Mesenchymal stem cell (in vitro differentiated cells and primary cell): Measurements from ENCODE around the gene APBB3.

Source experiments
- DNase-seq: peaks from one replicate; pipeline ENCODE4 v3.0.0-alpha.2; 2013
- H2AFZ ChIP-seq: one replicate; pipeline ENCODE4 v1.6.1; 2013; ENCODE audit warnings: low read depth, mild to moderate bottlenecking, control low read depth, inconsistent platforms, low read length, moderate library complexity
- H2AK5ac ChIP-seq: 2 replicates; pipeline ENCODE4 v1.6.1; 2013; ENCODE audit warnings: low read length, moderate library complexity, mild to moderate bottlenecking, inconsistent platforms; ENCODE audit not compliant: severe bottlenecking
- H2BK120ac ChIP-seq: one replicate; pipeline ENCODE4 v1.6.1; 2013; ENCODE audit warnings: low read depth, mild to moderate bottlenecking, inconsistent platforms, low read length, moderate library complexity
- H2BK12ac ChIP-seq, 2 experiments: one replicate each; pipeline ENCODE4 v1.6.1; 2013; ENCODE audit warnings: inconsistent platforms in 2 of 2, low read length in 2 of 2, mild to moderate bottlenecking in 2 of 2, moderate library complexity in 2 of 2, control low read depth in 1 of 2
- H2BK15ac ChIP-seq: one replicate; pipeline ENCODE4 v1.6.1; 2013; ENCODE audit warnings: mild to moderate bottlenecking, low read depth, inconsistent platforms; ENCODE audit not compliant: poor library complexity, severe bottlenecking
- H2BK5ac ChIP-seq: 2 replicates; pipeline ENCODE4 v1.6.1; 2013; ENCODE audit warnings: low read depth, mild to moderate bottlenecking, low read length, control low read depth, inconsistent platforms; ENCODE audit not compliant: poor library complexity, severe bottlenecking
- H3K14ac ChIP-seq, 2 experiments: one replicate each; pipeline ENCODE4 v1.6.1; 2013; ENCODE audit warnings: inconsistent platforms in 2 of 2, low read length in 2 of 2, control low read depth in 1 of 2, mild to moderate bottlenecking in 1 of 2, moderate library complexity in 1 of 2
- H3K18ac ChIP-seq, 2 experiments: one replicate each; pipeline ENCODE4 v1.6.1; 2013; ENCODE audit warnings: inconsistent platforms in 2 of 2, low read length in 2 of 2, control low read depth in 1 of 2, low read depth in 1 of 2, mild to moderate bottlenecking in 1 of 2
- H3K23ac ChIP-seq, 2 experiments: one replicate each; pipeline ENCODE4 v1.6.1; 2013; ENCODE audit warnings: inconsistent platforms in 2 of 2, low read length in 2 of 2, mild to moderate bottlenecking in 2 of 2, moderate library complexity in 2 of 2, control low read depth in 1 of 2
- H3K27ac ChIP-seq: 2 replicates; pipeline ENCODE4 v1.5.1; 2013; ENCODE audit warnings: mild to moderate bottlenecking, moderate library complexity, low read length, control low read depth, inconsistent platforms; ENCODE audit not compliant: poor library complexity, severe bottlenecking
- H3K27me3 ChIP-seq, 2 experiments: 2 replicates each; pipeline versions ENCODE4 v1.6.1 to v1.7.0; 2013; ENCODE audit warnings: low read length in 2 of 2, mild to moderate bottlenecking in 2 of 2, moderate library complexity in 2 of 2, control low read depth in 1 of 2, inconsistent platforms in 1 of 2; ENCODE audit not compliant: control insufficient read depth in 1 of 2, insufficient read depth in 1 of 2
- H3K36me3 ChIP-seq, 2 experiments: 2 replicates each; pipeline versions ENCODE4 v1.6.1 to v1.7.0; 2013; ENCODE audit warnings: low read length in 2 of 2, control low read depth in 1 of 2, inconsistent platforms in 1 of 2, low read depth in 1 of 2, mild to moderate bottlenecking in 1 of 2; ENCODE audit not compliant: insufficient read depth in 2 of 2, control insufficient read depth in 1 of 2
- H3K4ac ChIP-seq, 2 experiments: one replicate each; pipeline ENCODE4 v1.6.1; 2013; ENCODE audit warnings: inconsistent platforms in 2 of 2, low read length in 2 of 2, mild to moderate bottlenecking in 2 of 2, moderate library complexity in 2 of 2, control low read depth in 1 of 2, low read depth in 1 of 2
- H3K4me1 ChIP-seq: 2 replicates; pipeline ENCODE4 v1.6.1; 2013; ENCODE audit warnings: low read depth, low read length, control low read depth; ENCODE audit not compliant: control insufficient read depth, insufficient read depth
- H3K4me2 ChIP-seq: 2 replicates; pipeline ENCODE4 v1.6.1; 2013; ENCODE audit warnings: low read length, mild to moderate bottlenecking, inconsistent platforms; ENCODE audit not compliant: poor library complexity, severe bottlenecking
- H3K4me3 ChIP-seq, 2 experiments: 2 replicates each; pipeline versions ENCODE4 v1.5.1 to v1.7.0; 2013; ENCODE audit warnings: low read length in 2 of 2, mild to moderate bottlenecking in 2 of 2, control low read depth in 1 of 2, low read depth in 1 of 2; ENCODE audit not compliant: insufficient read depth in 1 of 2
- H3K79me1 ChIP-seq: replicated peaks from 2 replicates; pipeline ENCODE4 v1.6.1; 2013; ENCODE audit warnings: mild to moderate bottlenecking, control low read depth, low read length, inconsistent platforms; ENCODE audit not compliant: poor library complexity, severe bottlenecking
- H3K9ac ChIP-seq: 2 replicates; pipeline ENCODE4 v1.7.0; 2013; ENCODE audit warnings: mild to moderate bottlenecking, low read length, moderate library complexity
- H3K9me3 ChIP-seq: 2 replicates; pipeline ENCODE4 v1.7.0; 2013; ENCODE audit warnings: mild to moderate bottlenecking, low read length; ENCODE audit not compliant: control insufficient read depth
- H4K8ac ChIP-seq: one replicate; pipeline ENCODE4 v1.6.1; 2013; ENCODE audit warnings: inconsistent platforms, mild to moderate bottlenecking, low read length, moderate library complexity
- H4K91ac ChIP-seq: one replicate; pipeline ENCODE4 v1.6.1; 2013; ENCODE audit warnings: mild to moderate bottlenecking, low read length, inconsistent platforms
- WGBS: methylation state at CpG from one replicate; pipeline ENCODE4 v1.1.7; 2013; ENCODE audit warnings: mixed read lengths; 5-methylcytosine and 5-hydroxymethylcytosine counted together

Gene APBB3

GRCh38 chr5:140557136-140557805, 7.1 kb downstream of the APBB3 start, which contains the start of gene SRA1:
SRA1 (minus strand) TSS chr5:140557473; CDS start chr5:140557452, 21 bp downstream.
- Histone ChIP-seq H3K36me3 (peaks cover 26 to 56% of the 10 kb centered on the region in 2 experiments), H4K91ac (peak within 1 kb of the TSS; percentile 89), H2AFZ (peak within 1 kb of the TSS; percentile 46), H3K4me3 (peak within 1 kb of the TSS; percentile 78 to 92), H3K9ac (peak within 1 kb of the TSS; percentile 98), H3K9me3 (no peaks in the 10 kb centered on the region), H2BK120ac (peak within 1 kb of the TSS; percentile 74), H4K8ac (peak within 1 kb of the TSS; percentile 87), H2BK12ac (peak within 1 kb of the TSS; percentile 61 to 69), H2BK5ac (peak within 1 kb of the TSS; percentile 59), H3K18ac (peak within 1 kb of the TSS; percentile 92 to 97), H2BK15ac (peak within 1 kb of the TSS; percentile 15), H3K27ac (peak within 1 kb of the TSS; percentile 90), H3K4ac (peak within 1 kb of the TSS; percentile 80 to 92), H3K4me2 (peak within 1 kb of the TSS; percentile 71), H3K23ac (peak within 1 kb of the TSS in 1 of 2 experiments; percentile 34), H3K4me1 (peaks cover 11% of the 10 kb centered on the region), H2AK5ac (peak within 1 kb of the TSS; percentile 89), H3K14ac (peak within 1 kb of the TSS in 1 of 2 experiments; percentile 61), H3K79me1 (peaks cover 8% of the 10 kb centered on the region), H3K27me3 (no peaks in the 10 kb centered on the region)
- 2% methylated on average over 36 of the region's 46 CpGs for WGBS
- DNase-seq = peak; percentile 94

GRCh38 chr5:140556438-140556837, 8.0 kb downstream of the APBB3 start:
- Histone ChIP-seq H3K4me3 (peak overlapping the region in 1 of 2 experiments; percentile 92), H2AK5ac (no peak overlapping the region), H2BK5ac (no peak overlapping the region), H2AFZ (no peak overlapping the region), H3K27me3 (no peaks in the 10 kb centered on the region), H2BK12ac (no peak overlapping the region), H4K8ac (no peak overlapping the region), H3K23ac (no peak overlapping the region), H3K9me3 (no peaks in the 10 kb centered on the region), H3K9ac (peak overlapping the region; percentile 98), H3K27ac (no peak overlapping the region), H3K4me1 (peaks cover 11% of the 10 kb centered on the region), H3K18ac (no peak overlapping the region), H4K91ac (no peak overlapping the region), H3K36me3 (peaks cover 21 to 56% of the 10 kb centered on the region in 2 experiments), H2BK15ac (no peak overlapping the region), H3K4me2 (peak overlapping the region; percentile 71), H3K79me1 (peaks cover 8% of the 10 kb centered on the region), H3K4ac (peak overlapping the region in 1 of 2 experiments; percentile 51), H2BK120ac (no peak overlapping the region), H3K14ac (no peak overlapping the region)
- DNase-seq = peak; percentile 41
- WGBS = 36% methylated on average over 2 of the region's 6 CpGs

DNA sequence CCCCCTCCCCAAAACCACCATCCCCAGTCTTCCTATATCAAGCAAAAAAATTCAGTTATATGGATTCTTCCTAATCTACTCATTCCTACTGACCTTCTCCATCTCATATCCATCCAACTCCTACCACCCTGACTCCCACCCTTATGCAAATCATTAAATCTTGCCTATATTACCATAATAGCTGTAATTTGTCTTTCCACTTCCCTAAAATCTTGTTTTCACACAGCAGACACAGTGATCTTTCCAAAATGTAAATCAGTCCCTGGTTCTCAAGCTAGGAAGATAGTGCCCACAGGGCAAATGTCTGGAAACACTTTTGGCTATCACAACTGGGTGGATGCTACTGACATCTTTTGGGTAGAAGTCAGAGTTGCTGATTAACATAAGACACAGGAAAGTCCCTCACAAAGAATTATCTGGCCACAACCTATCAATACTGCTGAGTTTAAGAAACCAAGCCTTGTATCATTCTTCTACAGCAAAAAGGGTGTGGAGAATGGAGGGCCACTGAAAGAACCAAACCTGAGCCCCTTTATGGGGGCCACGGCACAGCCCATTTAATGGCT, 8.6 kb downstream of the APBB3 start:
- H3K27ac ChIP-seq = no peak overlapping the region
- peak overlapping the region; percentile 71 for H3K4me2 ChIP-seq
- H3K18ac ChIP-seq = no peak overlapping the region
- H3K36me3 ChIP-seq = peaks cover 19 to 56% of the 10 kb centered on the region in 2 experiments
- no peak overlapping the region for H3K14ac ChIP-seq
- no peaks in the 10 kb centered on the region for H3K27me3 ChIP-seq
- no peak overlapping the region for H2AFZ ChIP-seq
- no peak overlapping the region for H2BK12ac ChIP-seq
- no peaks in the 10 kb centered on the region for H3K9me3 ChIP-seq
- H4K8ac ChIP-seq = no peak overlapping the region
- H3K79me1 ChIP-seq = peaks cover 11% of the 10 kb centered on the region
- H2BK15ac ChIP-seq = peak overlapping the region; percentile 33
- H3K4ac ChIP-seq = no peak overlapping the region
- WGBS = 87% methylated on average over 1 of the region's 1 CpG
- no peak overlapping the region for H4K91ac ChIP-seq
- peak overlapping the region in 1 of 2 experiments; percentile 92 for H3K4me3 ChIP-seq
- H3K9ac ChIP-seq = peak overlapping the region; percentile 98
- no peak overlapping the region for H3K23ac ChIP-seq
- H2BK5ac ChIP-seq = no peak overlapping the region
- no peak for DNase-seq
- no peak overlapping the region for H2AK5ac ChIP-seq
- H3K4me1 ChIP-seq = peaks cover 11% of the 10 kb centered on the region
- H2BK120ac ChIP-seq = no peak overlapping the region

DNA sequence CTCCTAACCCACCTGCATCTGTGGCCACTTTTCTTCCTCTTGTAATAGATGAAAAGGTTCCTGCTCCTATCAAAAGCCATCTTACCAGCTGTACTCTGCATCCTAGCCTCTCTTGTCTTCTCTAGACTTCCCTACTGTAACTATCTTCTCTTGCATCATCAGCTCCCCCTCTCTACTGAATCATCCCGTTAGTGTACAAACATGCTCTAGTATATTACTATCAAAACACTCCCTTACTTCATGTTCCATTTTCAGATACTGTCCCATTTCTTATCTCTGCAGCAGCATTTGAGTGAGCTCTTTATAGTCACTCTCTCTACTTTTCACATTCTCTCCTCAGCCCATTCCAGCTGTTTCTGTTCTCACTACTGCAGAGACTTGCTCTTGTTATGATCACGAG, 9.9 kb downstream of the APBB3 start:
- no peaks in the 10 kb centered on the region for H3K9me3 ChIP-seq
- H3K9ac ChIP-seq = peak overlapping the region; percentile 19
- no peak overlapping the region for H3K4ac ChIP-seq
- no peak overlapping the region for H2BK120ac ChIP-seq
- H3K23ac ChIP-seq = no peak overlapping the region
- H2BK12ac ChIP-seq = no peak overlapping the region
- 75% methylated on average over 2 of the region's 2 CpGs for WGBS
- H4K91ac ChIP-seq = no peak overlapping the region
- H3K4me1 ChIP-seq = peaks cover 9% of the 10 kb centered on the region
- no peaks in the 10 kb centered on the region for H3K27me3 ChIP-seq
- peaks cover 15% of the 10 kb centered on the region for H3K79me1 ChIP-seq
- H3K27ac ChIP-seq = no peak overlapping the region
- no peak overlapping the region for H2AFZ ChIP-seq
- no peak overlapping the region for H2BK15ac ChIP-seq
- no peak overlapping the region for H3K14ac ChIP-seq
- H3K36me3 ChIP-seq = peaks cover 22 to 56% of the 10 kb centered on the region in 2 experiments
- H2AK5ac ChIP-seq = no peak overlapping the region
- H3K4me3 ChIP-seq = no peak overlapping the region
- no peak overlapping the region for H4K8ac ChIP-seq
- H3K18ac ChIP-seq = no peak overlapping the region
- DNase-seq = peak; percentile 79
- H2BK5ac ChIP-seq = no peak overlapping the region
- no peak overlapping the region for H3K4me2 ChIP-seq
